HL-60 (cell line): ENCODE data around the gene NUBP2.

Experiments used
- DNase-seq, 2 experiments: peaks; one replicate each; pipeline ENCODE4 v3.0.0-alpha.2; 2010 to 2020; ENCODE audit warnings: low read depth in 1 of 2, low spot score in 1 of 2
- H3K27ac ChIP-seq: fragments of 250-450 bp; sonication (Bioruptor Pico); replicated peaks from 2 replicates; pipeline ENCODE4 v1.5.1; 2020; ENCODE audit warnings: mild to moderate bottlenecking, moderate library complexity
- H3K27me3 ChIP-seq: fragments of 250-450 bp; sonication (Bioruptor Pico); 2 replicates; pipeline ENCODE4 v1.5.1; 2021; ENCODE audit warnings: mild to moderate bottlenecking, moderate library complexity; ENCODE audit not compliant: insufficient read depth, poor library complexity, severe bottlenecking
- H3K4me3 ChIP-seq: replicated peaks from 2 replicates; pipeline ENCODE4 v1.5.1; 2011; ENCODE audit warnings: mild to moderate bottlenecking, control low read depth, low read length; ENCODE audit not compliant: insufficient read depth
- CTCF ChIP-seq: IDR thresholded peaks from one replicate; pipeline ENCODE4 v1.5.1; 2011; ENCODE audit warnings: low read length, control low read depth, inconsistent platforms; ENCODE audit not compliant: insufficient read depth
- GABPA ChIP-seq: IDR thresholded peaks from 2 replicates; pipeline ENCODE4 v1.6.1; 2012; ENCODE audit warnings: low read depth
- POLR2AphosphoS5 ChIP-seq: IDR thresholded peaks from 2 replicates; pipeline ENCODE4 v1.6.1; 2012; ENCODE audit warnings: low read depth
- REST ChIP-seq: IDR thresholded peaks from 2 replicates; pipeline ENCODE4 v1.6.1; 2012; ENCODE audit warnings: low read depth; ENCODE audit not compliant: insufficient replicate concordance
- SPI1 ChIP-seq: IDR thresholded peaks from 2 replicates; pipeline ENCODE4 v1.6.1; 2012; ENCODE audit warnings: low read depth, mild to moderate bottlenecking, borderline replicate concordance

Gene NUBP2

GRCh38 chr16:1775006-1775845, 7.5 kb upstream of the NUBP2 start:
- DNase-seq: no peak
- Histone ChIP-seq H3K27ac (no peak overlapping the region), H3K4me3 (no peak overlapping the region), H3K27me3 (no peaks in the 10 kb centered on the region)
- TF ChIP-seq POLR2AphosphoS5 (no peak), CTCF (no peak), SPI1 (no peak), GABPA (no peak), REST (no peak)

GRCh38 chr16:1775846-1776671, 6.7 kb upstream of the NUBP2 start:
- Histone ChIP-seq H3K27me3 (no peaks in the 10 kb centered on the region), H3K27ac (no peak overlapping the region), H3K4me3 (no peak overlapping the region)
- TF ChIP-seq SPI1: no peak
- no peak for TF ChIP-seq REST
- peak; percentile 31; the same call in 1 of the 2 replicates for TF ChIP-seq POLR2AphosphoS5
- no peak for TF ChIP-seq CTCF
- TF ChIP-seq GABPA: no peak
- DNase-seq: no peak

- Histone ChIP-seq H3K4me3 (no peak overlapping the region), H3K27me3 (no peaks in the 10 kb centered on the region), H3K27ac (no peak overlapping the region)
- DNase-seq: no peak
- no peak for TF ChIP-seq POLR2AphosphoS5
- no peak for TF ChIP-seq REST
- TF ChIP-seq SPI1: no peak
Measured at GRCh38 chr16:1776672-1776955, 6.1 kb upstream of the NUBP2 start.
